ENCODE data around the gene PPIP5K2. TPM values are rescaled to one million over a fixed set of nuclear protein-coding genes. Genes with fewer than 3 reads are reported as not detected.

Gene PPIP5K2
- total RNA-seq, 2 donors from 2014 or later, result 23.1 to 29.6 TPM

DNA sequence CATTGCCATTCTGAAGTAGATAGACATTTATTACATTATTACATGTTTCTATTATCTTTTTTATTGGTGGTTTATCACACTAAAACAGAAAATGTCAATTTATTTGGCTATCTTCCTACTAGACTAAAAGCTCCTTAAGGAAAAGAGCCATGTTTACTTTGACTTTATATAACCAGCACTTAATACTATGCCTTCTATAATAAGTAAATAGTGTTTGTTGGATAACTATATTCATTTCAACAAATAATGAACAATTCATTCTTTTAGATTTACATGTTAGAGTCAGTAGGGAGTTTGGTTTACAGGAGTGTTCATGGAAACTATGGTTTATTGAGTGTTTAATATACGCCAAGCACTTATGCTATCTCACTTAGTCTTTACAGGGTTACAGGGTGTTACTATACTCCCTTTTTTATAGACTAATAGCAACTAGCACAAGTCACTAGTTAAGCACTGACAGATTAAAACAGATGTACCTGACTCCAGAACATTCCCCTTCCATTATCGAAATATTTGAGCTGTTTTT is 7.3 kb downstream of the PPIP5K2 start:
- TF ChIP-seq POLR2A (IDR thresholded peaks at IDR 0.05), result no peak
- TF ChIP-seq, protein P1, sequence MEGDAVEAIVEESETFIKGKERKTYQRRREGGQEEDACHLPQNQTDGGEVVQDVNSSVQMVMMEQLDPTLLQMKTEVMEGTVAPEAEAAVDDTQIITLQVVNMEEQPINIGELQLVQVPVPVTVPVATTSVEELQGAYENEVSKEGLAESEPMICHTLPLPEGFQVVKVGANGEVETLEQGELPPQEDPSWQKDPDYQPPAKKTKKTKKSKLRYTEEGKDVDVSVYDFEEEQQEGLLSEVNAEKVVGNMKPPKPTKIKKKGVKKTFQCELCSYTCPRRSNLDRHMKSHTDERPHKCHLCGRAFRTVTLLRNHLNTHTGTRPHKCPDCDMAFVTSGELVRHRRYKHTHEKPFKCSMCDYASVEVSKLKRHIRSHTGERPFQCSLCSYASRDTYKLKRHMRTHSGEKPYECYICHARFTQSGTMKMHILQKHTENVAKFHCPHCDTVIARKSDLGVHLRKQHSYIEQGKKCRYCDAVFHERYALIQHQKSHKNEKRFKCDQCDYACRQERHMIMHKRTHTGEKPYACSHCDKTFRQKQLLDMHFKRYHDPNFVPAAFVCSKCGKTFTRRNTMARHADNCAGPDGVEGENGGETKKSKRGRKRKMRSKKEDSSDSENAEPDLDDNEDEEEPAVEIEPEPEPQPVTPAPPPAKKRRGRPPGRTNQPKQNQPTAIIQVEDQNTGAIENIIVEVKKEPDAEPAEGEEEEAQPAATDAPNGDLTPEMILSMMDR (IDR thresholded peaks at IDR 0.05), result no peak
- ATAC-seq, result no peak
- Histone ChIP-seq H3K27me3 (no peaks in the 10 kb centered on the region), H3K9me3 (no peaks in the 10 kb centered on the region), H3K4me3 (no peak overlapping the region), H3K27ac (no peak overlapping the region), H3K4me1 (peaks cover 5% of the 10 kb centered on the region), H3K36me3 (replicated peaks in 1 of 2; ENCODE audit: insufficient read depth in 1 of 2, low read depth in 2 of 2) (no peaks in the 10 kb centered on the region)
- 89 to 91% methylated on average over 2 of the region's 2 CpGs for WGBS, 2 donors
- DNase-seq, result no peak
- intact Hi-C loops (cut with DNase I), result no loop called here

DNA sequence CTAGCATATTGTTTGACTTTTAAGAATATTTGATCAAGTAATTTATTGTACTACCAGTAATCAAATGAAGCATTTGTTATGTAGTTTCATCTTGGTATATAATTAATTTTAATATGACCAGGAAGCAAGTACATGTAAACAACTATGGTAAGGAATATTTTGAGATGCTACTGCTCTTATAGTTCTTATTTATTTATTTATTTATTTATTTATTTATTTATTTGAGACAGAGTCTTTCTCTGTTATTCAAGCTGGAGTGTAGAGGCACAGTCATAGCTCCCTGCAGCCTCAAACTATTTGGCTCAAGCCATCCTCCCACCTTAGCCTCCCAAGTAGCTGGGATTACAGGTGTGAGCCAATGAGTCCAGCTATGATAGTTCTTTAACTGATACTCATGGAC is 8.1 kb downstream of the PPIP5K2 start:
- intact Hi-C loops (cut with DNase I), result no loop called here
- Histone ChIP-seq H3K36me3 (replicated peaks in 1 of 2; ENCODE audit: insufficient read depth in 1 of 2, low read depth in 2 of 2) (no peaks in the 10 kb centered on the region), H3K27me3 (no peaks in the 10 kb centered on the region), H3K9me3 (no peaks in the 10 kb centered on the region), H3K4me1 (peaks cover 5% of the 10 kb centered on the region), H3K27ac (no peak overlapping the region), H3K4me3 (no peak overlapping the region)
- ATAC-seq, result no peak
- TF ChIP-seq, protein P1 (IDR thresholded peaks at IDR 0.05), result no peak
- no peak for TF ChIP-seq POLR2A (IDR thresholded peaks at IDR 0.05)
- DNase-seq, result no peak

DNA sequence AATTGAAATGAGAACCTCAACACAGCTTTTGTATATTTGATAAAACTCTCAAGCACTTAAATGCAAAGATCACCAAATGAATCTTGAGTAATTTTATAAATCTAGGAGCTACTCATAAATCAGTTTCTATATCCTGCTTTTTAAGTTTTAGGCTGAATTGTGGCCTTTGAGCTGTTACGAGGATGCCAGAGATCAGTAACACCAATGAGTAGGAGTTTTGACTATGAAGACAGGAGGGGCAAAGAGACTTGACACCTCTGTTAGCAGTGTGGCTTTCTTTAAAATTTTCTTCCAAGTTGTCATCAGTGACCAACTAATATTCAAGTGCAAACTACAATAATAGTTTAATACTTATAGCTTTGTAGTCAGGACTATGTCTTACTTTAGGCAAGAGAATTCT is 12.6 kb downstream of the PPIP5K2 start:
- intact Hi-C loops (cut with DNase I), result no loop called here
- TF ChIP-seq POLR2A (IDR thresholded peaks at IDR 0.05), result no peak
- TF ChIP-seq, protein P1 (IDR thresholded peaks at IDR 0.05), result no peak
- 76 to 84% methylated on average over 1 of the region's 1 CpG for WGBS, 2 donors
- DNase-seq, result no peak
- Histone ChIP-seq H3K27me3 (no peaks in the 10 kb centered on the region), H3K36me3 (replicated peaks in 1 of 2; ENCODE audit: insufficient read depth in 1 of 2, low read depth in 2 of 2) (peaks cover 0 to 2% of the 10 kb centered on the region in 2 donors), H3K27ac (peak overlapping the region in 1 of 4 donors; percentile 25), H3K9me3 (no peaks in the 10 kb centered on the region), H3K4me3 (no peak overlapping the region), H3K4me1 (peaks cover 11% of the 10 kb centered on the region)
- no peak for ATAC-seq

DNA sequence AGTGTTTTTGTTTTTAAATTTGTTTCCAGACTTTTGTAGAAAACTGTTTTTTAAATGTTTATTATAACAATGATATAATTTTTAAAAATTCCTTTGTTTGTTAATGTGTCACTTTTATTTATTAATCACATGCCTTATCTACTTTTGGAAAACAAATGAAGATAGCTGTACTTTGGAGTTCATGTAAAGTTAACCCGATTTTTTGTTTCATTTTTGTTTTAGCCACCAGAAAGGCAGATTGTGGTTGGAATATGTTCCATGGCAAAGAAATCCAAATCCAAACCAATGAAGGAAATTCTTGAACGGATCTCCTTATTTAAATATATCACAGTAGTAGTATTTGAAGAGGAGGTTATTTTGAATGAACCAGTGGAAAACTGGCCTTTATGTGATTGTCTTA is 13.1 kb downstream of the PPIP5K2 start:
- peaks cover 11% of the 10 kb centered on the region for H3K4me1 ChIP-seq
- H3K9me3 ChIP-seq, result no peaks in the 10 kb centered on the region
- no peak for DNase-seq
- intact Hi-C loops (cut with DNase I), result no loop called here
- no peaks in the 10 kb centered on the region for H3K27me3 ChIP-seq
- ATAC-seq, result no peak
- H3K4me3 ChIP-seq, result no peak overlapping the region
- TF ChIP-seq, protein P1 (IDR thresholded peaks at IDR 0.05), result no peak
- TF ChIP-seq POLR2A (IDR thresholded peaks at IDR 0.05), result no peak
- 17 to 29% methylated on average over 2 of the region's 2 CpGs for WGBS, 2 donors
- H3K36me3 ChIP-seq (replicated peaks in 1 of 2; ENCODE audit: insufficient read depth in 1 of 2, low read depth in 2 of 2), result peaks cover 0 to 2% of the 10 kb centered on the region in 2 donors
- peak overlapping the region in 1 of 4 donors; percentile 25 for H3K27ac ChIP-seq

DNA sequence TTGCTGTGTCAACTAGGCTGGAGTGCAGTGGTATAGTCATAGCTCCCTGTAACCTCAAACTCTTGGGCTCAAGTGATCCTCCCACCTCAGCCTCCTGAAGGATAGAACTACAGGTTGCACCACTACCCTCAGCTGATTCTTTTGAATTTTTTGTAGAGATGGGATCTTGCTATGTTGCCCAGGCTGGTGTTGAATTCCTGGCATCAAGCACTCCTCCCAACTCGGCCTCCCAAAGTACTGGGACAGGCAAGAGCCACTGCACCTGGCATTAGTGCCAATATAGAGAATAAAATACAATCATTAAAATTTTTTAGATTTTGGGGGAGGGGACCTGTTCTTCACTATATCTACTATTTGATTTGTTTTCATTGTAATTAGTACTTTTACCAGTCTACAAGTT is 15.4 kb downstream of the PPIP5K2 start:
- intact Hi-C loops (cut with DNase I), result no loop called here
- Histone ChIP-seq H3K27me3 (no peaks in the 10 kb centered on the region), H3K4me3 (no peak overlapping the region), H3K36me3 (replicated peaks in 1 of 2; ENCODE audit: insufficient read depth in 1 of 2, low read depth in 2 of 2) (peaks cover 0 to 2% of the 10 kb centered on the region in 2 donors), H3K27ac (no peak overlapping the region), H3K4me1 (peaks cover 11% of the 10 kb centered on the region), H3K9me3 (no peaks in the 10 kb centered on the region)
- no peak for ATAC-seq
- DNase-seq, result no peak
- WGBS, 2 donors, result 95% methylated on average over 1 of the region's 1 CpG
- TF ChIP-seq, protein P1 (IDR thresholded peaks at IDR 0.05), result no peak
- no peak for TF ChIP-seq POLR2A (IDR thresholded peaks at IDR 0.05)

Data from body of pancreas (tissue), 4 donors.